NCI-H510A (cell line): ENCODE measurements around the gene GJC1.

Source experiments
- DNase-seq: peaks from one replicate; lab custom pipeline; 2025; lab: John Stamatoyannopoulos, UW

The GJC1 gene

DNA sequence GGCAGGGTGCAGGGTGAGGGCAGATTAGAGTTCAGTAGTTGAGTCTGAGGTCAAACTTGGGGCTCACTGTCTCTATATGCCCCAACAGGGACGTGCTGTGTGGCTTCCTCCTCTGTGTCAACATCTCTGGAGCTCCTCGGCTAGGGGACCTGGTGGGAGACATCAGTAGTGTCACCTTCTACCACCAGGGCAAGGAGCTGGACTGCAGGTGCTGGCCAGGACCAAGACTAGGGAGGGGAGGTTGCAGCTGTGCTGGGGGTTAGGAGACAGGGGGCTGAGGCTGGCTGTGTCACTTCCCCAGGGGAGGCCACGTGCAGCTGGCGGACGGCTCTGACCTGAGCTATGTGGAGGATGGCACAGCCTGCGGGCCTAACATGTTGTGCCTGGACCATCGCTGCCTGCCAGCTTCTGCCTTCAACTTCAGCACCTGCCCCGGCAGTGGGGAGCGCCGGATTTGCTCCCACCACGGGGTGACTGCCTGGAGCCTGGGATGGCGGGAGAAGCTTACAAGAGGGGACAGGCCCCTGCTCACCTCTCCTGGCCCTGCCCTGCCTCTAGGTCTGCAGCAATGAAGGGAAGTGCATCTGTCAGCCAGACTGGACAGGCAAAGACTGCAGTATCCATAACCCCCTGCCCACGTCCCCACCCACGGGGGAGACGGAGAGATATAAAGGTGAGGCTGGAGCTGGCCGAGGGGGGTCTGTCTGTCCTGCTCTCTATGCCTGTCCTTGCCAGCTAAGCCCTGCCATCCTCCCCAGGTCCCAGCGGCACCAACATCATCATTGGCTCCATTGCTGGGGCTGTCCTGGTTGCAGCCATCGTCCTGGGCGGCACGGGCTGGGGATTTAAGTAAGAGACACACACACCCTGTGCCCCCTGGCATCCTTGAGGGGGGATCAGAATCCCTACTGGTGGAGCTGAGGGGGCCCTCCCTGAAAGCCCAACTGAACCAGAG, 52.4 kb downstream of the GJC1 start:
- no peak for DNase-seq

DNA sequence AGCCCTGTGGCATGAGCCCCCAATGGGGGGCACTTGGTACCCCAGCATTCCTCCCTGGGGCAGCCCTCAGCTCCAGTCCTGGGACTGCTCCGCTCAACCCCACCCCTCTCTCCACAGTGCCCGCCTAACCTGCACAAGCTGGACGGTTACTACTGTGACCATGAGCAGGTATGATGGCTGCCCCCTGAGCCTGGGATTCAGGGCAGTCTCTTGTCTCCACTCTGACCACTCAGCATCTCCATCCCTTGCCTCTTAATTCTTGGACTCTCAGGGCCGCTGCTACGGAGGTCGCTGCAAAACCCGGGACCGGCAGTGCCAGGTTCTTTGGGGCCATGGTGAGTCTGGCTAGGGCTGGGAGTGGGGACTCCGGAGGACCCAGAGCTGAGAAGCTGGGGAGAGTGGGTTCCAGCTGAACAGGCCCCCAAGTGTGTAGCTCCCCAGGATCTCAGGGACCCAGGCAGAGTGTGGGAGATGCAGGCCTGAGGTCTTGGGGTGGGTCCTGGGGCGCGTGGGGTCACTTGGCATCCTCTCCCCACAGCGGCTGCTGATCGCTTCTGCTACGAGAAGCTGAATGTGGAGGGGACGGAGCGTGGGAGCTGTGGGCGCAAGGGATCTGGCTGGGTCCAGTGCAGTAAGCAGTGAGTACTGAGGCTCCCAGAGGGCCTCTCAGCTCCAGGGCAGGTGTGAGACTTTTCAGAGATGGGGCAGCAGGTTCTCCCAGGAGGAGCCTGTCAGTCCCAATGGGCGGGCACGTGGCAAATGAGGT, 53.3 kb downstream of the GJC1 start:
- no peak for DNase-seq

DNA sequence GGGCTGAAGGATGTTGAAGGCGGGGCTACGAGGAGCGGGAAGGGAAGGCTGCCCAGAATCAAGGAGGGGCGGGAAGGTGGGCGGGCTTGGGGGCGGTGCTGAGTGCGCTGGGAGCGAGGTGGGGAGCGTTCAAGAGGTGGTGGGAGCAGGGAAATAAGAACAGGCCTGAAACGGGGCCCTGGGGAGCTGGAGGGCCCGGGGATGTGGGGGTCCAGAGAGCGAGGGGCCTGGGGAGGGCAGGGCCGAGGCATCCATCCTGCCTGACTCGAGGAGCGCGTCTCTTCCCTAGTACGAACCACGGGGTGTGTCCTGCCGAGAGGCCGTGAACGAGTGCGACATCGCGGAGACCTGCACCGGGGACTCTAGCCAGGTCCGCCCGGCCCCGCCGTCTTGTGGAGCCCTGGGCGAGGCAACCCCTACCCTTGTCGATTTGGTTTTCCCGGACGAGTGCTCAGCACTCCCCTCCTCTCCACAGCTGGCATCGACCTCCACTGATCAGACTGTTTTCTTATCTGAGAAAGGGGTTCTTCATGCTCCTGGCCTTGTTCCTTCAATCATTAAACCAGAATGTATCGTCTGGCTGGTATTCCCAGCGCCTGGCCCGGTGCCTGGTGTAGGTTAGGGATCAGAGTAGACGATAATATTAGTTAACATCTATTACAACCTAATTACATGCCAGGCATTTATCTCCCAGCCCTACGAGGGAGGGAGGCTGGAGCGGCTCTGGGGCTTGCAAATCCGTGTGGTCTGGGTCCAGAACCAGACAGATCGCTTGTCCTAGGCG, 54.1 kb downstream of the GJC1 start:
- DNase-seq, result peak; percentile 65

DNA sequence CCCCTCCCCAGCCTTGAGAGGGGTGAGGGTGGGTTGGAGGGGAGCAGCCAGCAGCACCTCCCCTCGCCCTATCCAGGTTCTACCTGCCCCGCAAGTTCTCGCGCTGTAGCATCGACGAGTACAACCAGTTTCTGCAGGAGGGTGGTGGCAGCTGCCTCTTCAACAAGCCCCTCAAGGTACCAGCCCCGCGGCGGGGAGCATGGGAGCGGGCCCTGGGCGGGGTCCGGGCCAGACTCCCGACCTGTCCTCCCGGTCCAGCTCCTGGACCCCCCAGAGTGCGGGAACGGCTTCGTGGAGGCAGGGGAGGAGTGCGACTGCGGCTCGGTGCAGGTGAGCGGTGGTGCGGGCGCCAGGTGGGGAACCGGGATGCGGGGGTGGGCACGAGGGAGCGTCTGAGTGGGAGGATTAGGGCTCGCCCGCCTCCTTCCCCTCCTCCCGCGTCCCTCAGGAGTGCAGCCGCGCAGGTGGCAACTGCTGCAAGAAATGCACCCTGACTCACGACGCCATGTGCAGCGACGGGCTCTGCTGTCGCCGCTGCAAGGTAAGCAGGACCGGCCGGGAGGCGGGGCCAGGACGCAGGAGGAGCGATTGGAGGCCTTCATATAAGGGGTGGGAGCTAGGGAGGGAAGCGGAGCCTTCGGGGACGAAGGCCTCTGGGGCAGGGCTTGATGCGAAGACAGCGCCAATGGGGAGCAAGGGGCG, 54.8 kb downstream of the GJC1 start:
- DNase-seq, result peak; percentile 97

DNA sequence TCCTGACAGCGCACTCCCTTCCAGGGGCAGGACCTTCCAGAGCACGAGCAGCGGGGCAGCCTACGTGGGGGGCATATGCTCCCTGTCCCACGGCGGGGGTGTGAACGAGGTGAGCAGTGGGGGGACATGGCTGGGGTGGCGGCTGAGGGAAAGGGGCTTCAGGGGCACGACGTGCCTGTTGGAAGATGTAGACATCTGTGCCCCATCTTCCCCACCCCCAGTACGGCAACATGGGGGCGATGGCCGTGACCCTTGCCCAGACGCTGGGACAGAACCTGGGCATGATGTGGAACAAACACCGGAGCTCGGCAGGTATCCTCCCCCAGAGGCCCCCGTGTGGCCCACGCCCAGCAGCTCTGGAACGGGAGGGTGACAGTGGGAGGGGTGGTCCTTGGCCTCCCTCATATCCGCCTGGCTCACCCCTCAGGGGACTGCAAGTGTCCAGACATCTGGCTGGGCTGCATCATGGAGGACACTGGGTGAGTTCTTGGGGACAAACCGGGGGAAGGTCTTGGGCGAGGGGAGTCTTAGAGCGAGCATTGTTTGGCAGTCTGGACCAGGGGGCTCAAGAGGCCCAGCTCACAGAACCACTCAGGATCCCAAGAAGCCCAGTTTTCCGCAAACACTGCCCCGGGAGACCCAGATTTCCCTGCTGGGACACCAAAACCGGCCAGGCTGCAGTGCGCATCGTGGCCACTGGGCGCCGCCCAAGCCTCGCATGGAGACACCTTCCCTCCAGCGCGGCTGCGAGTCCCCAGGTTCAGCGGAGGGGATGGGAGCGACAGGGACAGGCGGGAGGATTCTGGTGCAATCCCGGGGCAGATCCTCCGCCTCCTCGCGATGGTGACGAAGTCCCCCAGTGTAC, 55.6 kb downstream of the GJC1 start:
- peak; percentile 82 for DNase-seq

DNA sequence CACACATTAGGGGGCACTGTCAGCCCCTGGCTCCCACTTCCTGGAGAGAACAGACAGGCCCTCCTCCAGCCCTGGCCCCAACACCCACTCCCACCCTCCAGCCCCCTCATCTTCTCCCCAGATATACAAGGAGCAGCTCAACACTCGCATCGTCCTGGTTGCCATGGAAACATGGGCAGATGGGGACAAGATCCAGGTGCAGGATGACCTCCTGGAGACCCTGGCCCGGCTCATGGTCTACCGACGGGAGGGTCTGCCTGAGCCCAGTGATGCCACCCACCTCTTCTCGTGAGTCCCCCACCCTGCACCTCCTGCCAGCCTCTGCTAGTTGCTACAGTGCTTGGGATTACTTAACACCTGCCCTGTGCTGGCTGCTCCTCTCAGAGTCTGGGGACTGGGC, 56.9 kb downstream of the GJC1 start:
- no peak for DNase-seq

DNA sequence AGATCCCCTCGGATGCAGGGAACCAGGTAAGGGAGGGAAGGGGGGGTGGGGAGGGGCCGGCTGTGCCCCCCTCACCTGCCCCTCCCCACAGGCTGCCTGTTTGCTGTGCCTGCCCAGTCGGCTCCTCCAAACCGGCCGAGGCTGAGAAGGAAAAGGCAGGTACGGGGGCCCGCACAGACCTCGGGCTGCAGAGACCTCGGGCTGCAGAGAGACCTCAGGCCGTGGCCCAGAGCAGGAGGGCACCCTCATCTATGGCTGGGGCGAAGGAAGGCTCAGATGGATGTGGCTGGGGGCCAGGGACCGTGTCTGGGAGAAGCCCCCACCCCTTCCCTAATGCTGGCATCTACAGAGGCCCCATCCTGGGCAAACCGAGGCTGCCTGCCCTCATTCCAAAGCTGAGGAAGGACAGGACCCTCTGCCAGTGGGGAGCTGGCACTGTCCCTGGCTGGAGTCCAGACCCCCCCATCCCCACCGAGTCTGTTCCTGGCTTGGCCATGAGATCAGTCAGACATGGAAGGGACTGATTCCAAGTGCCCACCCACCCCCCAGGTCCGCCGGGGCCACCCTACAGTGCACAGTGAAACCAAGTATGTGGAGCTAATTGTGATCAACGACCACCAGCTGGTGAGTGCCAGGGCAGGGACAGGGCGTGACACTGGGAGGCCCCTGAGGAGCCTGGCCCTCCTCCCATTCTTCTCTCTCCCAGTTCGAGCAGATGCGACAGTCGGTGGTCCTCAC, 57.6 kb downstream of the GJC1 start:
- no peak for DNase-seq

DNA sequence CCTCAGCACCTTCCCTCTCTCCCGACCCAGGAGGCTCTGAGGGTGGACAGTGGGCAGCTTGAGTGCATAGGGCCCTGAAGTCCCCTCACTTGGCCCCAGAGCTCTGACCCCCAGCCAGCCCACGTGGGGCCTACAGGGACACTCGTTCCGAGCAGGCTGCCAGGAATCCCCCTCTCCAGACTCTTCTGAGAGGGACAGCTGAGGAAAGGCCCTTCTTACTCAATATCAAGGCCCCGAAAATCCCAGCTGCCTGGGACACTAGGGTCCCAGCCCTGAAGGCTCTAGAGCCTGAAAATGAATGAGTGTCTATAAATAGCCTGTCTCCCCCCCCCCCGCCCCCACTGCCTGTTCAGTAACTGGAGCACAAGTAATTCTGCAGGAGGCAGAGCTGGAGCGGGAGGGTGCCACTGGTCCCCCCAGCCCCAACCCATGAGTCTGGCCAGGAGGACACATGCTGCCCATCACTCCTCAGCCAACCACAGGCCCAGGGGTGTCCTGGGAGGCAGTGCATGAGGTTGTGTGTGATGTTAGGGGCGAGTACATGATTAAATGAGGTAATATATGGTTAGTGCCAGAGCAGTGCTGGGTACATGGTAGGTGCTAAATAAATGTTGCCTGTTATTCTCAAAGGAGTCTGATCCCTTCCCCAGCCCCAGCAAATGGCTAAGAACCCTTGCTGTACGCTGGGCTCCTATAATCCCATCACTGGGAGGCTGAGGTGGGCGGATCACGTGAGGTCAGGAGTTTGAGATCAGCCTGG, 59.7 kb downstream of the GJC1 start:
- DNase-seq, result no peak

DNA sequence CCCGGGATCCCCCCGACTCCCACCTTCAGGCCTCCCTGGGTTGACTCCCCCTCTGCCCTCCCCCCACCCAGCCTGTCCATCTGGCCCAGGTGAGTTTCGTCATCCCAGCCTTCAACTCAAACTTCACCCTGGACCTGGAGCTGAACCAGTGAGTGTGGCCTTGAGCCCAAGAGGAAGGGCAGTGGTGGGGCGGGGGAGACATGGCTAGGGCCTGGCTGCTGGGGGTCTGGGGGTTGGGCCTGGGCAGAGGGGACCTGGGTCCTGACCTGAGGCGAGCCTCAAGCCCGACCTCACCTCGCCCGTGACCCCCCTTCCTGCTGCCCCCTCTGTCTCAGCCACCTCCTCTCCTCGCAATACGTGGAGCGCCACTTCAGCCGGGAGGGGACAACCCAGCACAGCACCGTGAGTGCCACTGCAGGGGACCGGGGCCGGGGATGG, 60.4 kb downstream of the GJC1 start:
- no peak for DNase-seq

DNA sequence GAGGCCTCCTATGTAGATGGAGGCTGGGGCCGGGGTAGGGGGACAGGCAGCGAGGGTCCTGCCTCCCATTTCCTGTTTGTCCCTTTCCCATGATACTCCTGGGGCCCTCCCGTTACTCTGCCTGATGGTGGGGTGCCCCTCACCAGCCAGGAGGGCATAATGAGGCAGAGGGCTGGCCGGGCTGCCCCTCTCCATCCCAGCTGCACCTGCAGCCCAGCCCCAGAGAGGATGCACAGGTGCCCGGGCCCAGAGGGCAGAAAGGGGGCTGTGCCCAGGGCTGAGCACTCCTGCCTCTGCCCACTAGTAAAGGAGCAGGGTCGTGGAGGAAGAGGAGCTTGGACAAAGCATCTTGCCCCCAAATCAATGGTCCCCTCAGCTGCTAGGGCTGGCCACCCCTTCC, 60.9 kb downstream of the GJC1 start:
- DNase-seq, result no peak

DNA sequence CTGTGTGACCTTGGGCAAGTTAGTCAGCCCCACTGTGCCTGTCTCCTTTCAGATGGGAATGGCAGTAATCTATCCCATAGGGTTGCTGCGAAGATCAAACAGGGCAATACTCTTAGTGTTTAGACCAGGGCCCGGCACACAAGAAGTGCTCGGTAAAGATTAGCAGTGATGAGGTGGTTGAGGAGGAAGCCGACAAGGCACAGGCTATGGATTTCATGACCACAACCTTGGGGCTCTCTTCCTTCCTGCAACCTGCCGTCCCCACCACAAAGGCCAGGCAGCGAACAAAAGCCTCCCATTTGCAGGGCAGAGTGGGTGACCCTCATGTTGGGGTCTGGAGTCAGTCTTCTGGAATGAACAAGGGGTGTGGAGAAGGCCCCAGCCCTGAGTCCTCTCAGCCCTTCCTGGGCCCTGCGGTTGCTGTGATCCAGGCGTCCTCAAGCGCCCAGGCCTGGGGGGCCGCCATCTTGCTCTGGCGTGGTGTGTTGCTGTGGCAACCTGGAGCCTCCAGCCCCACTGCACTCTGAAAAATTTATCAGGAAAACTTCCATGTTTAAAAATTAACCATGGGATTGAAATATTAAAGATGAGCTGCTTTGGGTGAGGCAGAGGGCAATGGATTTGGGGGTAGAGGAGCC, 61.5 kb downstream of the GJC1 start:
- DNase-seq, result no peak

DNA sequence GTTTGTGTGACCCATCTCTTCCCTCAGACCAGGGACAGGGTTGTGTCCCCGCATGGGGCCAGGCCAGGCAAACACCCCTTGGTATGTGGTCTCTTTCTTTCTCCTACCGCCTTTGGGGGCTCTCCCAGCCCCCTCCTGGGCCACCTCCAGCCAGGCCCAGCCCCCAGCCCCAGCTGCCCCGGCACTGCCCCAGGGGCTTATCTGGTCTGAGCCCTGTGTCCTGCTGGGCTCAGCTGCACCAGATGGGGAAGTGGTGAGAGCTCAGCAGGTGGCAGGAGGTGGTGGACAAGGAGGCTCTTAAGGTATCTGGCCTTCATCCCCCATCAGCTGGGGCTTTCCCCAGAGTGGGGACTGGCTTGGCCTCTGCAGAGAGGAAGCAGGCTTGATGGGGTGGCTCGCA, 62.6 kb downstream of the GJC1 start:
- DNase-seq, result no peak

DNA sequence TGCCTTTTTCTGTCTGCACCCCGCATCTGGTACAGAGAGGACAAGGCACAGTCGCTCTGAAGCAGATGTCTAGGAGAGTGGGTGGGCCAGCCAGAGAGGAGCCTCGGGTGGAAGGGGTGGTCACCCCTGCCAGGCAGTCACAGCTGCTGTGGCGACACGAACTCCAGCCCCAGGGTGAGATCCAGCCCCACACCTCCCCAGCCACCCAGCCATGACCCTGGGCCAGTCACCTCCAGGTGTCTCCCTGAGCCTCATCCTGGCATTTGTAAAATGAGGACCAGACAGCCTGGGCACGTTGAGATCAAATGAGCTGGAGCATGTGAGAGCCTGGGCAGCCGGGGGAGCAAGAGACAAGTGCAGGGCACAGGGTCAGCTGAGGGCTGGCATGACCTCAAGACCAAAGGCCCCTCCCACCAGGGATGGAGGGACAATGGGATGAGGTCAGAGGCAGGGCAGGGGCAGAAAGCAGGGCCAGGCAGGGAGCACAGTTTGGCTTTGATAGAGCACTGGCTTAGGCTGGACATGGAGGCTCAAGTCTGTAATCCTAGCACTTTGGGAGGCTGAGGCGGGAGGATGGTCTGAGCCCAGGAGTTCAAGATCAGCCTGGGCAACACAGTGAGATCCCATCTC, 63.6 kb downstream of the GJC1 start:
- no peak for DNase-seq

DNA sequence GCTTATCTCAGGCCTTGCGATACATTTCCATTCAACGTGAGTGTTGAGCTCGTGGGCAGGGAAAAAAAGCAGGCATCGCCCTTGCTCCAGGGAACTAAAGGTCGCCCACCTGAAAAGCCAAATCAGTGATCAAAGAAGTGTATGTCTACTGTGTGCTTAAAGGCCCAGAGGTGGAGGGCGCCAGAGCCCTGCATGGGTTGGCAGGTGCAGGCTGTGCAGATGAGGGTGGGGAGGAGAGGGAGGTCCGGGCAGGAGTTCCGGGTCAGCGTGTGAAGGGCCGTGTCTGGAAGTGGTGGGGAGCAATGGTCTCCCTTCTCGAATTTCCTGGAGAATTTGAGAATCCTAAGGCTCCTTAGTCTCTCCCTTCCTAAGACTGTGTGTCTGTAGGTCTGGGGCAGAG, 64.1 kb downstream of the GJC1 start:
- DNase-seq, result no peak

DNA sequence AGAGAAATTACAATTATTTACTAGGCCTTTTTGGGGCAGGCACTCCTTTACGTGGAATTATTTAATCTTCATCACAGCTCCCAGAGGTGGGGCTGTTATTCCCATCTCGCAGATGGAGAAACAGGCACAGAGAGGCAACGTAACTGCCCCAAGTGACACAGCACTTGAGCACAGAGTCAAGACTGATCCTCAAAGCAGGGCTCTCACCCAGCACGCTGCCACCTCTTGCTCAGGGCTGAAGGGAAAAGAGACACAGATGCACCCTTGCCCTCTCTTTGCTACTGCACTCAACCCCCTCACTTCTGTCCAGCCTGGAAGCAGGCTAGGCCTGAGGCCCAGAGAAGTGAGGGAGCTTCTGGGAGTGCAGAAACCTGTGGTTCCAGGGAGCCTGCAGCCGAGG, 66.9 kb downstream of the GJC1 start:
- DNase-seq, result no peak

DNA sequence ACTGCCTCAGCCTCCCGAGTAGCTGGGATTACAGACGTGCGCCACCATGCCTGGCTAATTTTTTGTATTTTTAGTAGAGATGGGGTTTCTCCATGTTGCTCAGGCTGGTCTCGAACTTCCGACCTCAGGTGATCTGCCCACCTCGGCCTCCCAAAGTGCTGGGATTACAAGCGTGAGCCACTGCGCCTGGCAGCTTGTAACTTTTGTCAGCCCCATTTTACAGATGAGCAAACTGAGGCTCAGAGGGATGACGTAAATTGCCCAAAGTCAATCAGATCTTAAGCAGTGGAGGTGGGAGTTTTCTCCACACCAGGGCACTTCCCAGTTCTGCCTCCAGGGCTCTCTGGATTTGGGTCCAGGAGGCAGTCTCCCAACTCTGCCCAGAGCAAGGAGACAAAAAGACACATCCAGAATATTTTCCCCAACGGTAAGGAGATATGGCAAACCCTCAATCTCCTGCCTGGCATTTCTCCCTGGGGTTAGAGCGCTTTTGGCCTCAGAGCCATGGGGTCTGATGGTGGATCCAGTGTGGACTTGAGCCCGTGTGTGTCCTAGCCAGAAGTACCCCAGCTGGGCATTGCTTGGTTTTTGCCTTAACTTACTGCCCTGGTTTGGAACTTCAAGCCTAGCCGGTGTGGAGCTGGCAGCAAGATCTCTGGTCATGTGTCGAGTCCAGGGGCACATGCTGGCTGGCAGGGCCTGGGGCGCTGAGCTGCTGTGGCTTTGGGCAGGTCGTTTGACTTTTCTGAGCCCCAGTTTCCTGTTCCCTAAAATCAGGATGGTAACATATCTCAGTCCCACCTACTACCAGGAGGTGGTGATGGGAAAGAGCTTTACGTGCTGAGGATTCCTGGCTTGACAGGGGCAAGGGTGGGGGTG, 67.9 kb downstream of the GJC1 start:
- DNase-seq, result no peak
